NOMO-1 (cell line): Measurements from ENCODE around the gene NKAIN4.

Experiments used
- DNase-seq, 2 experiments: peaks; one replicate each; lab custom pipeline; 2025; ENCODE audit not compliant: unreplicated experiment in 2 of 2; lab: John Stamatoyannopoulos, UW

Gene NKAIN4

GRCh38 chr20:63220696-63221399 is 33.4 kb downstream of the NKAIN4 start:
- no peak for DNase-seq

GRCh38 chr20:63219866-63220521 is 34.3 kb downstream of the NKAIN4 start:
- DNase-seq = no peak

- DNase-seq = no peak
Observed at GRCh38 chr20:63219447-63219821, 34.8 kb downstream of the NKAIN4 start.

GRCh38 chr20:63218701-63219446 is 35.4 kb downstream of the NKAIN4 start:
- DNase-seq = no peak

GRCh38 chr20:63217706-63218105 is 36.6 kb downstream of the NKAIN4 start:
- DNase-seq = no peak

- no peak for DNase-seq
Observed at GRCh38 chr20:63216849-63217471, 37.3 kb downstream of the NKAIN4 start.

- peak; percentile 96 to 97 for DNase-seq
Observed at GRCh38 chr20:63216041-63216848, 38.0 kb downstream of the NKAIN4 start, which contains the start of gene YTHDF1. Gene YTHDF1, minus strand, starts transcription at chr20:63216131. Its CDS starts 239 bp downstream, at chr20:63215892.

DNA sequence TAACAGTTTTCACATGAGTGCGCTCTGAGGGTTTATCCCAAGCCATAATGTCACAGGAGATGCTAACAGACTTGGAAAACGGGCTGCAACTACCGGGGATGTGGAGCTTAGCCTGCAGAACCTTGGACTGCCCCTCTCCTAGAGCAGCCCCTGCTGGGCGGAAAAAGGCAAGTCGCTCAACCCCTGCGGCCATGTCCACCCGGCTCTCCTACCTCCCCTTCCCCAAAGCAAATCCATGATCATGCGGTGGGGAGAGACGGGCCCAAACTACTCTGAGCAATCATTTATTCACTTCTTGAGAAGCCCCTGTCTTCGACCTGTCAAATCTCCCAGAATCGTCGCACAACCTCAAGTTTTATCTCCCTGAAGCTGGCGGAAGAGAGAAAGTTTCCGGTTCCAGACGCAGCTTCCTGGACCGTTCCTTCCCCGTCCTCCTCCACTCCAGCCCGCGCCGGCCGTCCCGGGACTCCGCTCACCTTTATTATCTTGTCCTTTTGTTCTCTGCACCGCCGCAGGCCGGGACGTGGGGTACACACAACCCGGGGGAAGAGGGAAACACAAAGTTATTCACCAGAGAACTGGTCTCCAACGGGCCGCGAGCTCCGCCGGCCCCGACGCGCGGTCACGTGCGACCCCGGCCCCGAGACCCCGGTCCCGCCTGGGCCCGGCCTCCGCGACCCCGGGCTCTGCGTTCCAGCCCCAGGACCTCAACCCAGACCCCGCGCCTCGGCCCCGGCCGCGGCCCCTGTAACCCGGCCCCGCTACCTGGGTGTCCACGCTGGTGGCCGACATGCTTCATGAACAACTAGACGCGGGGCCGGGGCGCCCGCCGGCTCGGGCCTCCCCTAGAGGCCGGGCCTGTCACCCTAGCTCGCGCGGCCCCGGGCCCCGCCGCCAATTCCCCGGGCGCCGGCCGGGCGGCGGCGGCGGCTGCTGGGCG is 38.9 kb downstream of the NKAIN4 start:
- peak in 1 of 2 experiments; percentile 6 for DNase-seq

DNA sequence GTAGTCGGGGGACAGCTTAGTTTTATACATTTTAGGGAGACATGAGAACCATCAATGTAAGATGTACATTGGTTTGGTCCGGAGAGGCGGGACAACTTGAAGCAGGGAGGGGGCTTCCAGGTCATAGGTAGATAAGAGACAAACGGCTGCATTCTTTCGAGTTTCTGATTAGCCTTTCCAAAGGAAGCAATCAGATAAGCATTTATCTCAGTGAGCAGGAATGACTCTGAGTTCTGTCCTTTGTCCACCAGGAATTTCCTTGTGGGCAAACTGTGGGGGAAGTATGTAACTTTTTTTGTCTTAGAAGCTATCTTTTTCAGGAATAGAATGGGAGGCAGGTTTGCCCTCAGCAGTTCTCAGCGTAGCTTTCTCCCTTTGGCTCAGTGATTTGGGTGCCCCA is 39.7 kb downstream of the NKAIN4 start:
- no peak for DNase-seq

DNA sequence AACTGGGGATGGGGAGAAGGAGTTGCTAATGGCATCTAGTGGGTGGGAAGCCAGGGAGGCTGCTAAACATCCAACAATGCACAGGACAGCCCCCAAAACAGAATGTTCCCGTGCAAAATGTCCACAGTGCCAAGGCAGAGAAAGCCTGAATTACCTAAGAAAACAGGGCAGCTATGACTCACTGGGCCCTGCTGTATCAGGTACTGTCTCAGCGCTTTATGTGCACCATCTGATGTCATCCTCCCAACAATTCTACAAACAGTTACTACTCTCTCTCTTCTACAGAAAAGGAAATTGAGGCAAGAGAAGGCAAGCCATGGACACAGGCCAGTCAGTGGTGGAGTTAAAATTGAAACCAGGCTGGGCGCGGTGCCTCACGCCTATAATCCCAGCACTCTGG is 41.5 kb downstream of the NKAIN4 start:
- DNase-seq = no peak

DNA sequence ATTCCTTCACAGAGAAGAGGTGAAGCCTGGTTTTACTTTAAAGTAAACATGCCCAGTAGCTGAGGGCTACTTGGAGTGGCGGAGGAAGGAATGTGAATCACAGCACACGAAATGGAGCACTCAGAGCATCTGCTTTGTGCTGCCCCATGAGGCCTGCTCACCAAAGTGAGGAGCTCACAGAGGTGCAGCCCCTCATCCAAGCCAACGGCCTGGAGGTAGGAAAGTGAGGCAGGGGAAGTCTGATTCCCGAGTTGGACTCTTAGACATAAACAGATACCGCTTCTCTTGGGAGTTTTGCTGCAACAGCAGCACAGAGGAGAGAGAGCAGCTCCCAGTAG is 41.9 kb downstream of the NKAIN4 start:
- DNase-seq = no peak

- no peak for DNase-seq
Observed at GRCh38 chr20:63210011-63210605, 44.2 kb downstream of the NKAIN4 start.

GRCh38 chr20:63208346-63208909 is 45.8 kb downstream of the NKAIN4 start:
- DNase-seq = no peak

DNA sequence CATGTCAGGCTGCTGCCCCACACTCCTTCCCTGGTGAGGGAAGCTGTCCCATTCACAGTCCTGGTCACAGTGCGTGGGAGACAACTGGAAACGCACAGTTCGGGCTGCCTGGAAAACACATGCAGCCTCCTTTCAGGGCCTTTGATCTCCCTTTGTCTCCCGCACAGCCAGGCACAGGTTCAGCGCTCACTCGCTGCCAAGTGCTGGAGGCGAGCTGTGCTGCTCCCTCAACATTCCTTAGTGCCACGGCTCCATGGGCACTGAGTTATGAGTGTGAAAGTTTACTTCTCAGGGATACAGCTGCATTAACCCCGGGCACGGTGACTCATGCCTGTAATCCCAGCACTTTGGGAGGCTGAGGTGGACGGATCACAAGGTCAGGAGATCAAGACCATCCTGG is 47.4 kb downstream of the NKAIN4 start:
- no peak for DNase-seq

DNA sequence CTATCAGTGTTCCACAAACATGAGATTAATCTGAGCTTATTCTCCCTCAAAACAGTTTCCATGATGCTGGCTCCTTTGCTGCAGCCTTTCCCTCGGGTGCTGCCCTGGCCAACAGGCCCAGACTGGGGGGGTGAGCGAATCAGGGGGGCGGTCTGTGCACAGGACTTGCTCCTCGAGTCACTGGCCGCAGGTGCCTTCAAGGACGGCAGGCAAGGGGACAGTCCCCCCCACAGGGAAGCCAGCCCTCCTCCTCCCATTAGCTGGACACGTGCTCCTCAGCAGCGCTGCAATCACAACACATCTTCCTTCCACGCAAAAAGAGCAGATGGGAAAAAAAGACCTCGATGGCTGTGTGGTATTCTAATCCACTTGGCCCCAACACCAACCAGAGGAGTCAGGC is 48.4 kb downstream of the NKAIN4 start:
- DNase-seq = no peak

GRCh38 chr20:63204362-63204761 is 49.9 kb downstream of the NKAIN4 start:
- no peak for DNase-seq

DNA sequence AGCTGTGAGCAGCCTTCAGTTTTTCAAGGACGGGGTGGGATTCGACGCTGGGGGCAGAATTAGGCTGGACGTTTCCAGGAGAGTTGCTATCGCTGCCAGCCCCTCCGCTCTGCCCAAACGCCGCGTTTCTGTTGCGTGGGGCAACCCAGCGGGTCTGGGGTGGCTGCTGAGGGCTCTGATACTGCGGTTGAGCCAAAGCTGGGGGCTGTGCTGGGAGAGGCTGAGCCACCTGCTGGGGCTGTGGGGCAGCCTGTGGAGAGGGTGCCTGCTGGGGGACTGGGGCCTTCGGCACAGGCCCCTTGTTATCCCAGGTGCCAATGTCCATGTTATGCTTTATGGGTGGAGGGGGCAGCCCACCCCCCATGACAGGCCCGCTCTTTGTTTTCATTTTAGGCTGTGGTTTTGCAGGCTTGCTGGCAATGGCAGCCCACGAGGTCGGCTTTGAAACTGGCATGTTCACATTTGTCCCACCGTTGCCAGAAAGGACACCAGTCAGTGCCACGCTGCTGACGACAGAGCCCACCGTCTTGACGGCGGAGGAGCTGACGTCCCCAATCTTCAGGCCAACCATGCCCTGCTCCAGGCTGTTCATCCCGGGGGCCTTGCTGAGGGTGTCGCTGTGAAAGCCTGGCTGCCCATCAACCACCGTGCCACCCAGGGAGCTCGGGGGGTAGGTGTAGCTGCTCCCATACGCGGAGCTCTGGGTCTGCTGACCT is 51.3 kb downstream of the NKAIN4 start:
- no peak for DNase-seq

DNA sequence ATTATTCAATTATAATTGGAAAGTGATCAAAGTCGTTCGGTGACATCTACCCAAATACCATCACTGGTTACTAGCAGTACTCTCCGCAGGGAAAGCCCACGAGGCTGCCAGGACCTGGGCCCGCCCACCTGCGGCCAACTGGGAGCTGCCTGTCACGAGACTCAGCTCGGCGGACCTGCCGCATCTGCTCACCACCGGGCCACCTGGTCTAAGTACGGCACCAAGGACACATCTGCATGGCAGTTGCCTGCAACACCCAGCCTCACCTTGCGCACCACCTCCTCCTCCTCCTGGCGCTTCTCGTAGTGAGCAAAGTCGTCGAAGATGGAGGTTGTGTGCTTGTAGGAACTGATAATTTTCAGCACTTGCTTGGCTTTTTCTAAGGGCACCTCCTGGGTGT is 52.2 kb downstream of the NKAIN4 start:
- DNase-seq = no peak
